Ishikawa (cell line): Measurements from ENCODE around the gene ZNF416.

Experiments used
- CEBPB ChIP-seq: IDR thresholded peaks from 2 replicates; pipeline ENCODE4 v1.6.1; 2012
- CREB1 ChIP-seq: IDR thresholded peaks from 2 replicates; pipeline ENCODE4 v1.6.1; 2012; ENCODE audit warnings: low read depth
- EGR1 ChIP-seq: IDR thresholded peaks from 2 replicates; pipeline ENCODE4 v1.6.1; 2012
- EP300 ChIP-seq: IDR thresholded peaks from 2 replicates; pipeline ENCODE4 v1.6.1; 2012; ENCODE audit warnings: borderline replicate concordance
- FOXM1 ChIP-seq: IDR thresholded peaks from 2 replicates; pipeline ENCODE4 v1.6.1; 2012; ENCODE audit warnings: low read depth, borderline replicate concordance
- MAX ChIP-seq: IDR thresholded peaks from 2 replicates; pipeline ENCODE4 v1.6.1; 2012
- NFIC ChIP-seq: IDR thresholded peaks from 2 replicates; pipeline ENCODE4 v1.6.1; 2012
- RAD21 ChIP-seq: IDR thresholded peaks from 2 replicates; pipeline ENCODE4 v1.6.1; 2012; ENCODE audit warnings: low read depth
- REST ChIP-seq: IDR thresholded peaks from 2 replicates; pipeline ENCODE4 v1.6.1; 2012; ENCODE audit warnings: low read depth, mild to moderate bottlenecking
- TAF1 ChIP-seq: IDR thresholded peaks from 2 replicates; pipeline ENCODE4 v1.6.1; 2012; ENCODE audit warnings: low read depth, mild to moderate bottlenecking
- TCF12 ChIP-seq: IDR thresholded peaks from 2 replicates; pipeline ENCODE4 v1.6.1; 2012; ENCODE audit warnings: low read depth
- TEAD4 ChIP-seq: IDR thresholded peaks from 2 replicates; pipeline ENCODE4 v1.6.1; 2012
- USF1 ChIP-seq: IDR thresholded peaks from 2 replicates; pipeline ENCODE4 v1.6.1; 2012
- YY1 ChIP-seq: IDR thresholded peaks from 2 replicates; pipeline ENCODE4 v1.6.1; 2012; ENCODE audit warnings: low read depth
- ZBTB7A ChIP-seq: IDR thresholded peaks from 2 replicates; pipeline ENCODE4 v1.6.1; 2012; ENCODE audit warnings: low read depth

Gene ZNF416

GRCh38 chr19:57611113-57611512 lies 32.4 kb upstream of the ZNF416 start:
- TF ChIP-seq TEAD4 (no peak), CEBPB (no peak), CREB1 (no peak), TCF12 (no peak), EGR1 (no peak), RAD21 (no peak), REST (no peak), MAX (no peak)

- TF ChIP-seq REST (no peak), TEAD4 (no peak), MAX (no peak), TCF12 (no peak), EP300 (no peak), TAF1 (no peak)
Measured at GRCh38 chr19:57606931-57607330, 28.2 kb upstream of the ZNF416 start.

- TF ChIP-seq YY1: 0 out of 2 replicates have a peak, but pooled peaks have one; percentile 31
- peak; percentile 100 for TF ChIP-seq NFIC
- TF ChIP-seq USF1: no peak
- TF ChIP-seq TCF12: peak; percentile 43; the same call in 1 of the 2 replicates
- no peak for TF ChIP-seq EP300
Measured at GRCh38 chr19:57599761-57600383, 21.2 kb upstream of the ZNF416 start, which contains the start of gene ZNF530. ZNF530 (plus strand) TSS chr19:57599885; CDS start chr19:57604346, 4,461 bp downstream.

- TF ChIP-seq CREB1: no peak
- no peak for TF ChIP-seq ZBTB7A
- TF ChIP-seq MAX: no peak
- no peak for TF ChIP-seq TCF12
- TF ChIP-seq EP300: no peak
- TF ChIP-seq YY1: no peak
- no peak for TF ChIP-seq RAD21
- TF ChIP-seq NFIC: no peak
Measured at GRCh38 chr19:57599377-57599760, 20.7 kb upstream of the ZNF416 start.

GRCh38 chr19:57587529-57587928 lies 8.8 kb upstream of the ZNF416 start:
- TF ChIP-seq EP300 (no peak), MAX (no peak), TAF1 (no peak), TCF12 (no peak), YY1 (no peak), CEBPB (no peak), ZBTB7A (no peak), REST (no peak), USF1 (no peak), CREB1 (no peak), FOXM1 (no peak), TEAD4 (no peak), RAD21 (no peak), EGR1 (no peak)
